BE2C (cell line): ENCODE measurements around the gene LPCAT3.

Source experiments
- DNase-seq: peaks from one replicate; pipeline ENCODE4 v3.0.0-alpha.2; 2020
- H3K27me3 ChIP-seq: fragments of 250-450 bp; sonication (Bioruptor Pico); 2 replicates; pipeline ENCODE4 v1.5.1; 2020; ENCODE audit warnings: mild to moderate bottlenecking
- H3K36me3 ChIP-seq: fragments of 250-450 bp; sonication (Bioruptor Pico); 2 replicates; pipeline ENCODE4 v1.5.1; 2020; ENCODE audit warnings: mild to moderate bottlenecking
- H3K4me1 ChIP-seq: fragments of 250-450 bp; sonication (Bioruptor Pico); 2 replicates; pipeline ENCODE4 v1.5.1; 2020
- H3K4me3 ChIP-seq: 2 replicates; pipeline ENCODE4 v1.5.1; 2011; ENCODE audit warnings: low read depth, low read length
- H3K9me3 ChIP-seq: fragments of 250-450 bp; sonication (Bioruptor Pico); 2 replicates; pipeline ENCODE4 v1.5.1; 2020
- CTCF ChIP-seq: IDR thresholded peaks from 2 replicates; pipeline ENCODE4 v1.5.1; 2012; ENCODE audit warnings: mild to moderate bottlenecking, low read depth, low read length

LPCAT3 gene

GRCh38 chr12:6996040-6996441, 22.2 kb downstream of the LPCAT3 start:
- Histone ChIP-seq H3K27me3 (no peaks in the 10 kb centered on the region), H3K36me3 (peaks cover 11% of the 10 kb centered on the region), H3K9me3 (no peaks in the 10 kb centered on the region), H3K4me3 (no peak overlapping the region), H3K4me1 (no peaks in the 10 kb centered on the region)
- no peak for TF ChIP-seq CTCF
- DNase-seq = no peak

GRCh38 chr12:6987956-6988553, 30.2 kb downstream of the LPCAT3 start:
- Histone ChIP-seq H3K36me3 (peaks cover 23% of the 10 kb centered on the region), H3K4me1 (no peaks in the 10 kb centered on the region), H3K4me3 (no peak overlapping the region), H3K27me3 (no peaks in the 10 kb centered on the region), H3K9me3 (no peaks in the 10 kb centered on the region)
- DNase-seq = no peak
- TF ChIP-seq CTCF = no peak

- H3K4me3 ChIP-seq = no peak overlapping the region
- DNase-seq = no peak
- no peaks in the 10 kb centered on the region for H3K27me3 ChIP-seq
- peaks cover 49% of the 10 kb centered on the region for H3K36me3 ChIP-seq
- H3K9me3 ChIP-seq = no peaks in the 10 kb centered on the region
- no peak for TF ChIP-seq CTCF
- H3K4me1 ChIP-seq = no peaks in the 10 kb centered on the region
Observed at GRCh38 chr12:6982532-6982931, 35.7 kb downstream of the LPCAT3 start.

GRCh38 chr12:6981152-6982052, 36.9 kb downstream of the LPCAT3 start:
- TF ChIP-seq CTCF = no peak
- Histone ChIP-seq H3K36me3 (peaks cover 61% of the 10 kb centered on the region), H3K9me3 (no peaks in the 10 kb centered on the region), H3K4me3 (no peak overlapping the region), H3K27me3 (no peaks in the 10 kb centered on the region), H3K4me1 (no peaks in the 10 kb centered on the region)
- DNase-seq = no peak

GRCh38 chr12:6980740-6981139, 37.5 kb downstream of the LPCAT3 start:
- no peak for DNase-seq
- H3K36me3 ChIP-seq = peaks cover 64% of the 10 kb centered on the region
- H3K4me1 ChIP-seq = no peaks in the 10 kb centered on the region
- no peak for TF ChIP-seq CTCF
- no peaks in the 10 kb centered on the region for H3K9me3 ChIP-seq
- no peaks in the 10 kb centered on the region for H3K27me3 ChIP-seq
- no peak overlapping the region for H3K4me3 ChIP-seq

GRCh38 chr12:6980075-6980474, 38.2 kb downstream of the LPCAT3 start:
- DNase-seq = no peak
- Histone ChIP-seq H3K4me1 (no peaks in the 10 kb centered on the region), H3K4me3 (no peak overlapping the region), H3K27me3 (no peaks in the 10 kb centered on the region), H3K36me3 (peaks cover 71% of the 10 kb centered on the region), H3K9me3 (no peaks in the 10 kb centered on the region)
- no peak for TF ChIP-seq CTCF
